Mucosa of descending colon (tissue), 3 donors: Measurements from ENCODE around the gene BBIP1. TPM values are rescaled to one million over a fixed set of nuclear protein-coding genes. Genes with fewer than 3 reads are reported as not detected.

ENCODE experiments used
- ATAC-seq: fragments of 200-7000 bp; cut with Tn5 transposase; one replicate; pipeline ENCODE4 v1.9.1; 2020; ENCODE audit warnings: mild to moderate bottlenecking, moderate library complexity
- DNase-seq, 3 donors: peaks; one replicate each; pipeline ENCODE4 v3.0.0-alpha.2; 2020
- H3K36me3 ChIP-seq: fragments of 200-600 bp; one replicate; pipeline ENCODE4 v1.8.0; 2021; ENCODE audit warnings: low read depth, mild to moderate bottlenecking
- H3K4me1 ChIP-seq: fragments of 200-600 bp; one replicate; pipeline ENCODE4 v1.8.0; 2021; ENCODE audit warnings: low read depth, mild to moderate bottlenecking
- H3K4me3 ChIP-seq: fragments of 200-600 bp; one replicate; pipeline ENCODE4 v1.8.0; 2021; ENCODE audit warnings: mild to moderate bottlenecking
- H3K9me3 ChIP-seq: fragments of 200-600 bp; one replicate; pipeline ENCODE4 v1.8.0; 2021; ENCODE audit warnings: mild to moderate bottlenecking
- intact Hi-C, 2 donors: fragments of 100-400 bp; cut with DNase I in 1 of 2; cut with micrococcal nuclease in 1 of 2; formaldehyde crosslinking; loops; one replicate each; pipeline versions ENCODE4 v1.11.0 to v1.11.1; 2022; cut with DNase I, micrococcal nuclease
- total RNA-seq, 3 donors: library from RNA; stranded (reverse); fragmentation: NEBNext Ultra II Directional in 2 of 3; extraction: Animal tissue kit (Norgen Biotek cat#: 25700) in 2 of 3; gene quantifications; one replicate each; pipeline versions ENCODE4 v1.2.1 to v1.2.4, GENCODE V29; 2021 to 2023
- TF ChIP-seq, protein P1 (sequence below): fragments of 200-600 bp; IDR thresholded peaks from one replicate; pipeline ENCODE4 v1.8.0; 2022; ENCODE audit warnings: antibody characterized with exemption, mild to moderate bottlenecking
- donor health status: DM: no; HTN: no; CAD: no; lungs with moderate emphysema.
- donor health status: DM: no; HTN: no; CAD: no.
- donor health status: DM: no; HTN: yes; CAD: no.

BBIP1 gene
- total RNA-seq, 3 donors from 2014 or later: 10.6 to 23.4 (median 17.6) TPM

DNA sequence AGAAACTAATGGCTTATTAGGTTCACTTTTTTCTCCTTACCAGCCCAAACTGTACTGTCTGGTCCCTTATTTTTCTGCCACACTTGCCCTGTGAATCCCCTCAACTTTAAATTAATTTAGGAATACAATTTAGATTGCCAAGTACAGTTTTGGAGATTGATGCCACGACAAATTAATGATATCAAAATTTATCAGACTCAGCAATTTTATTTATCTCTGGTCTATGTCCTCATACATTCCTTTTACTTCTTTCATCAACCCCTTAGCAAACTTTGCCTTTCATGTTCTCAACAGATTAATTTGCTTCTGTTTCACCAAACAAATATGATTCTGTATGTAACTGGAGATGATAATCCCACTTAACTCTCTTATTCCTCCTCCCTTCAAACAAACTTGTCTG, 38.6 kb upstream of the BBIP1 start:
- intact Hi-C loops: no loop called here
- DNase-seq: no peak
- TF ChIP-seq, protein P1, sequence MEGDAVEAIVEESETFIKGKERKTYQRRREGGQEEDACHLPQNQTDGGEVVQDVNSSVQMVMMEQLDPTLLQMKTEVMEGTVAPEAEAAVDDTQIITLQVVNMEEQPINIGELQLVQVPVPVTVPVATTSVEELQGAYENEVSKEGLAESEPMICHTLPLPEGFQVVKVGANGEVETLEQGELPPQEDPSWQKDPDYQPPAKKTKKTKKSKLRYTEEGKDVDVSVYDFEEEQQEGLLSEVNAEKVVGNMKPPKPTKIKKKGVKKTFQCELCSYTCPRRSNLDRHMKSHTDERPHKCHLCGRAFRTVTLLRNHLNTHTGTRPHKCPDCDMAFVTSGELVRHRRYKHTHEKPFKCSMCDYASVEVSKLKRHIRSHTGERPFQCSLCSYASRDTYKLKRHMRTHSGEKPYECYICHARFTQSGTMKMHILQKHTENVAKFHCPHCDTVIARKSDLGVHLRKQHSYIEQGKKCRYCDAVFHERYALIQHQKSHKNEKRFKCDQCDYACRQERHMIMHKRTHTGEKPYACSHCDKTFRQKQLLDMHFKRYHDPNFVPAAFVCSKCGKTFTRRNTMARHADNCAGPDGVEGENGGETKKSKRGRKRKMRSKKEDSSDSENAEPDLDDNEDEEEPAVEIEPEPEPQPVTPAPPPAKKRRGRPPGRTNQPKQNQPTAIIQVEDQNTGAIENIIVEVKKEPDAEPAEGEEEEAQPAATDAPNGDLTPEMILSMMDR: no peak
- ATAC-seq: no peak
- H3K36me3 ChIP-seq: no peaks in the 10 kb centered on the region
- H3K4me3 ChIP-seq: no peak overlapping the region
- no peaks in the 10 kb centered on the region for H3K9me3 ChIP-seq
- H3K4me1 ChIP-seq: no peaks in the 10 kb centered on the region

DNA sequence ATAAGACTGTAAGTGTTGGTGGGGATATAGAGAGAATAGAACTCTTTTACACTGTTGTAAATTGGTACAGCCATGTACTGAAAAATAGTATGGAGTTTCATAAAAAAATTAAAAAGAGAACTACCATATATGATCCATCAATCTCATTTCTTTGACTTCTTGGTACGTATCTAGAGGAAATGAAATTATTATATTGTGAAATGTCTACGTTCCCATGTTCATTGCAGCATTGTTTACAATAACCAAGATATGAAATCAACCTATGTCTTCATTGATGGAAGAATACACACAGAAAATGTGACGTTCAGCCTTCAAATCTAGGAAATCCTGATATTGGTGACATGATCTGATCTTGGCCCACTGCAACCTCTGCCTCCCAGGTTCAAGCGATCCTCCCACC, 32.4 kb upstream of the BBIP1 start:
- intact Hi-C loops: no loop called here
- TF ChIP-seq, protein P1: no peak
- H3K4me1 ChIP-seq: no peaks in the 10 kb centered on the region
- no peaks in the 10 kb centered on the region for H3K36me3 ChIP-seq
- DNase-seq (no peak), ATAC-seq (no peak)
- H3K4me3 ChIP-seq: no peak overlapping the region
- H3K9me3 ChIP-seq: no peaks in the 10 kb centered on the region

DNA sequence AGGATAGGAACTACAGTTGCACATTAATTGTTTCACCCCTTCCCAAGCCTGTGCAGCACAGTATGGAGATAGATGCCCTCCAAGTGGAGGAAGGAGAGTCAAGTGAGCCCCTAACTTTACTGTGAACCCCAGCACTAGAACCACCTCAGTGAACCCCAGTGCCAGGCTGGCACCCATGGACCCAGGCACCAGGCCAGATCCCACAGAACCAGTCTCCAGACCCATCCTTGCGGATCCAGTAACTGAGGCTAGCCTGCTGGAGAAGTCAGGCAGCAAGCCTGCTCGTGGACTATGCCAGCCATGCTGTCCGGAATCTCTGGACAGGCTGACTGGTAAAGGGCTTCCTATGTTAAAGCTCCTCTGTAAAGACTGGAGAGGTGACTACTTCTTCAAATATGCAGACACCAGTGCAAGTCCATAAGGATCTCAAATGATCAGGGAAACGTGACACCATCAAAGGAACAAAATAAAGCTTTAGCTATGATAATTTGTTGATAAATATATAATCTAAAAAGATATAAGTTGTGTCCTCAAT, 28.1 kb upstream of the BBIP1 start:
- DNase-seq: no peak
- intact Hi-C loops: no loop called here
- H3K4me1 ChIP-seq: no peaks in the 10 kb centered on the region
- no peaks in the 10 kb centered on the region for H3K36me3 ChIP-seq
- no peaks in the 10 kb centered on the region for H3K9me3 ChIP-seq
- ATAC-seq: no peak
- TF ChIP-seq, protein P1: no peak
- H3K4me3 ChIP-seq: no peak overlapping the region

DNA sequence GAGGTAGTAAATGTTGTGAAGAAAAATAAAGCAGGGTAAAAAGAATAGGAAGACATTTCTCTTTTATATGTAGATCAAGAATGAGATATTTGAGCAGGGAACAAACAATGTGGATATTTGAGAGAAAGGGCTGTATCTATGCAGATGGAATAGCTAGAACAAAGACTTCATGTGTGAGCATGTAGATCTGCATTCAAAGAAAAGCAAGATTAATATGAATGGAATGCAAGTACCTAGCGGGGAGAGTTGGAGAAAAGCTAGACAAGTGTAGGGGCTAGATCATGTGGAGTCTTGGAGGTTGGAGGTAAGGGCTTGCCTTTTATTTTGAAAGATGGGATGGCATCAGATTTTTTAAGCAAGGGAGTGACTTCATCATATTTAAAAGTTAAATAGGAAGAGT, 27.5 kb upstream of the BBIP1 start:
- DNase-seq (no peak), ATAC-seq (no peak)
- no peaks in the 10 kb centered on the region for H3K9me3 ChIP-seq
- H3K36me3 ChIP-seq: no peaks in the 10 kb centered on the region
- no peaks in the 10 kb centered on the region for H3K4me1 ChIP-seq
- intact Hi-C loops: no loop called here
- TF ChIP-seq, protein P1: no peak
- no peak overlapping the region for H3K4me3 ChIP-seq

DNA sequence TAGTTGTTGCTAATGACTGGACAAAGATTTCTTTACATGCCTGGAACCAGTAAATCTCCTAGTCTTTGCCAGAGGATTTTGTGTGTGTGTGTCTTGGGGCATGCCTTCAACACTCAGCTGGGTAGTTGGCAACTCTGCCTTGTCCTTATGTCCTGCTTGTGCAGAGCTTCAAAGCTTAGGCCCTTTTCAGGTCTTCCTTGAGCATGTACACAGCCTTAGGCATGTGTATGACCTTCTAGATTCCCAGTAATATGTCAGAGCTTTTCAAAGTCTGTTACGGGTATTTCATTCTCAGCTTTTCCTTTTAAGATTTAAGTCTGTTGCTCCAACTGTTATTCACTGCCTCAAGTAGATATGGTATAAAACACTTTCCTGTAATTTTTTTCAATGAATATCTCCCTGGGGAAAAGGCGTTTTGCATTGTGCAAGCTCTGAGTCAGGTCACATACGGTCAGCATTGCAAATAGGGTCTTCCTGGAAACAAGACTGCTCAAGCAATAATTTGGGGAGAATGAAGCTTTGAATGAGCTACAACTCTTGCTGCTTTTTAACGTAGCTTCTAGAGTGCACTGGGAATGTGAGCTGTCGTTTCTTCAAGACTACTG, 25.9 kb upstream of the BBIP1 start:
- H3K4me3 ChIP-seq: no peak overlapping the region
- intact Hi-C loops: no loop called here
- no peaks in the 10 kb centered on the region for H3K9me3 ChIP-seq
- DNase-seq: no peak
- TF ChIP-seq, protein P1: no peak
- no peak for ATAC-seq
- H3K4me1 ChIP-seq: no peaks in the 10 kb centered on the region
- no peaks in the 10 kb centered on the region for H3K36me3 ChIP-seq

DNA sequence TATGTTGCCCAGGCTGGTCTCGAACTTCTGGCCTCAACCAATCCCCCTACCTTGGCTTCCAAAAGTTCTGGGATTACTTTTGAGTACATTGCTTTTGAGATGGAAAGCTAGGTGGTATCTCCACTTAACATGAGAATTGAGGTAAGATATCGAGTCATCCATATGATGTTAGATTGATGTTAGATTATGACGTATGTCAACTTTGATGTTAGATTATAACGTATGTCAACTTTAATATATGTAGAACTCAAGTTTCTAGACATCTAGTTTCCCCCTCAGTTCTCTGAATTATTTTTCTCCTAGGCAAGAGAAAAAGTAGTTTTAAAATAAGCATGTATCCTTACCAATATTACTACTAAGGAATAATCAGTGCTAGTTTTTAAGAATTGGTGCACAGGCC, 20.4 kb upstream of the BBIP1 start:
- Histone ChIP-seq H3K9me3 (no peaks in the 10 kb centered on the region), H3K4me1 (no peaks in the 10 kb centered on the region), H3K4me3 (no peak overlapping the region), H3K36me3 (no peaks in the 10 kb centered on the region)
- DNase-seq: no peak
- ATAC-seq: no peak
- intact Hi-C loops: no loop called here
- TF ChIP-seq, protein P1: no peak
